Astrocyte of the spinal cord (primary cell): Measurements from ENCODE around the gene PLEKHA7.
"Not testable (repeated sequence)": the region's sequence is repeated elsewhere in the genome, so short reads cannot be mapped to it uniquely, and the experiment has no call there.

ENCODE experiments used
- DNase-seq: peaks from one replicate; pipeline ENCODE4 v3.0.0; 2011; ENCODE audit warnings: low read depth, low spot score
- H3K4me3 ChIP-seq: 2 replicates; pipeline ENCODE4 v1.5.1; 2011; ENCODE audit warnings: low read depth, mild to moderate bottlenecking, low read length, moderate library complexity
- in situ Hi-C: cut with HindIII; loops from 2 replicates; pipeline ENCODE4 v1.10.0; 2017; ENCODE audit warnings: low sequenced_read_pairs
- TF ChIP-seq, protein P1 (sequence below): IDR thresholded peaks from 2 replicates; pipeline ENCODE4 v1.5.1; 2012; ENCODE audit warnings: low read depth, mild to moderate bottlenecking, low read length, inconsistent platforms

PLEKHA7 gene

DNA sequence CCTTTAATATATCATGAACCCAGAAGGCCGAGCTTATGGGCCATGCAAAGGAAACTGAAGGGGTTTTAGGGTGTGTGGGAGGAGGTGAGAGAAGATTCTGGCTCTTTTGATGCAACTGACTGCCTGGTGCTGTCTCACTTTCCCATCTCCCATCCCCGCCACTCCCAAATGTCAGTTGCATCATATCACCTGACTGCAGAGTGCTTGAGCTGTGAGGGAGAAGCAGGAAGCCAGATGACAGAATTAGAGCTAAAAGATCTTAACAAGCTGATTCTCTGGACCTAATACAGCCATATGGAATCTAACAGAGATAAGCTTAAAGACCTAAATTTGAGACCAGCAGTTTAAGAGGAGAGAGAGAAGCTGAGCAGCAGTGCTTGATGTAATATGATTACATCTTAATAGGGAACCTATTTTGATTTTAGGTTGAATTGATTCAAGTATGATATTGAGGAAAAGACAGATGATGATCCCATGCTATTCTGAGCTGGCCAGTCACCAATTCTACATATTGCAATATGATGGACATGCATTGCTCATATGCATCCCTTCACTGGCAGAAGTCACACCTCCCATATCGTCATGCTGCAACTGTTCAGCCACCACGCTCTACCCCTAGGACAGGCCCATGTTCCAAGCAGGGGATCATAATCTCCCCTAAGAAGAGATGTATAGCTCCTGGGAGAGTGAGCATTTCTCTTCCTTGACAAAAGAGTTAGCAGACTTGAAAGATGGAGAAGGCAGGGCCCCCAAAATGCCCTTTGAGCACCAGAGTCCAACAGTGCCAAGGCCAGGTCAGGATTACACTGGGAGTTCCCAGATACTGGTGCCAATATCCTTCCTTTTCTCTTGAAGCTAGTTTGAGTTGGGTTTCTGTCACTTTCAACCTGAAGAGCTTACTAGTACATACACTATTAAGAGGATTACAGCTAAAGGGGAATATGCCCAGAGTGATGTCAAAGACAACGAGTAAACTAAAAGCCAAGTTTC lies 44.9 kb downstream of the PLEKHA7 start:
- H3K4me3 ChIP-seq: no peak overlapping the region
- TF ChIP-seq, protein P1, sequence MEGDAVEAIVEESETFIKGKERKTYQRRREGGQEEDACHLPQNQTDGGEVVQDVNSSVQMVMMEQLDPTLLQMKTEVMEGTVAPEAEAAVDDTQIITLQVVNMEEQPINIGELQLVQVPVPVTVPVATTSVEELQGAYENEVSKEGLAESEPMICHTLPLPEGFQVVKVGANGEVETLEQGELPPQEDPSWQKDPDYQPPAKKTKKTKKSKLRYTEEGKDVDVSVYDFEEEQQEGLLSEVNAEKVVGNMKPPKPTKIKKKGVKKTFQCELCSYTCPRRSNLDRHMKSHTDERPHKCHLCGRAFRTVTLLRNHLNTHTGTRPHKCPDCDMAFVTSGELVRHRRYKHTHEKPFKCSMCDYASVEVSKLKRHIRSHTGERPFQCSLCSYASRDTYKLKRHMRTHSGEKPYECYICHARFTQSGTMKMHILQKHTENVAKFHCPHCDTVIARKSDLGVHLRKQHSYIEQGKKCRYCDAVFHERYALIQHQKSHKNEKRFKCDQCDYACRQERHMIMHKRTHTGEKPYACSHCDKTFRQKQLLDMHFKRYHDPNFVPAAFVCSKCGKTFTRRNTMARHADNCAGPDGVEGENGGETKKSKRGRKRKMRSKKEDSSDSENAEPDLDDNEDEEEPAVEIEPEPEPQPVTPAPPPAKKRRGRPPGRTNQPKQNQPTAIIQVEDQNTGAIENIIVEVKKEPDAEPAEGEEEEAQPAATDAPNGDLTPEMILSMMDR: no peak
- DNase-seq: no peak
- in situ Hi-C loops: no loop called here

GRCh38 chr11:16968196-16968595 lies 46.0 kb downstream of the PLEKHA7 start:
- in situ Hi-C loops: no loop called here

GRCh38 chr11:16966930-16967671 lies 47.1 kb downstream of the PLEKHA7 start:
- in situ Hi-C loops: no loop called here
- no peak overlapping the region for H3K4me3 ChIP-seq
- TF ChIP-seq, protein P1: no peak
- DNase-seq: no peak

More at GRCh38 chr11:16968196-16968595, 46.0 kb downstream of the PLEKHA7 start:
- DNase-seq: no peak
- H3K4me3 ChIP-seq: no peak overlapping the region
- TF ChIP-seq, protein P1: no peak

GRCh38 chr11:16964501-16964900 lies 49.7 kb downstream of the PLEKHA7 start:
- DNase-seq: no peak

DNA sequence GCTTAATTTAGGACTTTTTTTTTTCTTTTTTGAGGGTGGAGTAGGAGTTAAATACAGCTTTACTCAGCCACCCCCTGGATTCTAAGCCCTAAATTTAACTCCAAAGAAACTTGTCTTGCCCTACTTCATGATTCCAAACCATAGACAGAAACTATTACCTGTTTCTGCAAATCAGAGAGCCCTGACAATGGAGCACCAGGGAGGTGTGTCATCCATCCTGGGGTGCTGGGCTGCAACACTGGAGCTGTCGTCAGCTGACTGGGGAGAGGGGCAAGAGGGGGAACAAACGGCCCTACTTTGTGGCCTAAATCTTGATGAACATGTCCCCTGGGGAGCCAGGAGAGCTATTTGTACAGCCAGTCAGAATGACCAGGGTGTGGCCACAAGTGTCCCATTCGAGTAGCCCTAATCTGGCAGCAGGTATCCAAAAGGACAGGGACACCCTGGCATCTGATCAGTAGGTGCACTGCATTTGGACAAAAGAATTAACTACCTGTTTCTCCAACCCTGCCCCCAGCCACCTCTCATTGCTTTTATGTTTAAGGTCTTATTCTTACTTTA lies 50.8 kb downstream of the PLEKHA7 start:
- TF ChIP-seq, protein P1: no peak
- in situ Hi-C loops: no loop called here

More at GRCh38 chr11:16964501-16964900, 49.7 kb downstream of the PLEKHA7 start:
- in situ Hi-C loops: no loop called here
- H3K4me3 ChIP-seq: no peak overlapping the region
- TF ChIP-seq, protein P1: no peak

DNA sequence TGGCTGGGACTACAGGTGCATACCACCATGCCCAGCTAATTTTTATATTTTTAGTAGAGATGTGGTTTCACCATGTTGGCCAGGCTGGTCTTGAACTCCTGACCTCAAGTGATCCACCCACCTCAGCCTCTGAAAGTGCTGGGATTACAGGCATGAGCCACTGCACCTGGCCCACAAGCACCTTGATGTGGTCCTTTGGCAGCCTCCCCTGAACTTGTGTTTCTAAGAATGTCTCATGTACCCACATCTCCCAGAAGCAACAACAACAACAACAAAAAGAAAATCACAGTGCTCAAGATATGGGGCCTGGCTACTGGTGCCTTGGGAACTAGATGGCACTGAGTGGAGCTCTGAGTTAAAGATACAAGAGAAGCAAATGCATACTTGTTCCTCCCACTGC lies 51.6 kb downstream of the PLEKHA7 start:
- DNase-seq, in situ Hi-C loops, H3K4me3 ChIP-seq: not testable (repeated sequence)

More for the DNA sequence above, 50.8 kb downstream of the PLEKHA7 start:
- no peak overlapping the region for H3K4me3 ChIP-seq
- no peak for DNase-seq
